Right lobe of liver (tissue), 4 donors: ENCODE data around the gene NFATC1.

ENCODE experiments used
- CTCF ChIP-seq, 4 donors: fragments of 200-600 bp in 3 of 4; fragments of 450-650 bp in 1 of 4; IDR thresholded peaks; one replicate each; pipeline versions ENCODE4 v1.5.1 to v1.8.0; 2016 to 2022; ENCODE audit warnings: antibody characterized with exemption in 4 of 4, mild to moderate bottlenecking in 2 of 4
- POLR2A ChIP-seq: fragments of 450-650 bp; IDR thresholded peaks from one replicate; pipeline ENCODE4 v1.6.1; 2017; ENCODE audit warnings: antibody characterized with exemption, mild to moderate bottlenecking
- donor health status: DM: no; HTN: no; CAD: no.
- donor health status: DM: no; HTN: no; CAD: no.
- donor health status: DM: no; HTN: yes; CAD: no.

GRCh38 chr18:79560042-79560860 is 164.5 kb downstream of the NFATC1 start:
- no peak for TF ChIP-seq CTCF (IDR thresholded peaks at IDR 0.05)
- TF ChIP-seq POLR2A: no peak
